HG02610 (cell line): Measurements from ENCODE around the gene RNASEH2C.
"Not testable (repeated sequence)": the region's sequence is repeated elsewhere in the genome, so short reads cannot be mapped to it uniquely, and the experiment has no call there.

ENCODE experiments used
- ATAC-seq: cut with Tn5 transposase; IDR thresholded peaks from one replicate; pipeline ENCODE4 v1.9.1; 2021; ENCODE audit warnings: mild to moderate bottlenecking, moderate library complexity; ENCODE audit not compliant: unreplicated experiment

RNASEH2C gene

GRCh38 chr11:65691847-65692246, 28.8 kb downstream of the RNASEH2C start:
- not testable (repeated sequence) for ATAC-seq

- ATAC-seq: no peak
Measured at GRCh38 chr11:65685981-65686380, 34.6 kb downstream of the RNASEH2C start.

- ATAC-seq: not testable (repeated sequence)
Measured at GRCh38 chr11:65683480-65683879, 37.1 kb downstream of the RNASEH2C start.

- ATAC-seq: no peak
Measured at GRCh38 chr11:65680192-65680743, 40.3 kb downstream of the RNASEH2C start.

- no peak for ATAC-seq
Measured at GRCh38 chr11:65672982-65673381, 47.6 kb downstream of the RNASEH2C start.

GRCh38 chr11:65672180-65672860, 48.3 kb downstream of the RNASEH2C start:
- ATAC-seq: no peak
